ENCODE data around the gene KNCN. TPM values are rescaled to one million over a fixed set of nuclear protein-coding genes. Genes with fewer than 3 reads are reported as not detected.

KNCN gene
- total RNA-seq, 1 donor from 2014 or later: not detected

- peak; percentile 65 for ATAC-seq
Measured at GRCh38 chr1:46523496-46524353, 27.7 kb downstream of the KNCN start.

GRCh38 chr1:46522969-46523320 is 28.5 kb downstream of the KNCN start:
- no peak for ATAC-seq

- ATAC-seq: peak; percentile 76
Measured at GRCh38 chr1:46522184-46522968, 29.1 kb downstream of the KNCN start.

GRCh38 chr1:46521414-46521813 is 30.0 kb downstream of the KNCN start:
- no peak for ATAC-seq

GRCh38 chr1:46520063-46520911 is 31.2 kb downstream of the KNCN start:
- ATAC-seq: no peak

- no peak for ATAC-seq
Measured at GRCh38 chr1:46519209-46519608, 32.2 kb downstream of the KNCN start.

- ATAC-seq: no peak
Measured at GRCh38 chr1:46517932-46518498, 33.4 kb downstream of the KNCN start.

- peak; percentile 89 for ATAC-seq
Measured at GRCh38 chr1:46517010-46517600, 34.3 kb downstream of the KNCN start.

- no peak for ATAC-seq
Measured at GRCh38 chr1:46516200-46516950, 35.1 kb downstream of the KNCN start.

GRCh38 chr1:46515576-46515975 is 35.9 kb downstream of the KNCN start:
- ATAC-seq: no peak

GRCh38 chr1:46513536-46513935 is 37.9 kb downstream of the KNCN start:
- ATAC-seq: no peak

- ATAC-seq: no peak
Measured at GRCh38 chr1:46512792-46513190, 38.7 kb downstream of the KNCN start.

GRCh38 chr1:46512135-46512791 is 39.2 kb downstream of the KNCN start:
- no peak for ATAC-seq

- no peak for ATAC-seq
Measured at GRCh38 chr1:46510998-46511365, 40.5 kb downstream of the KNCN start.

- no peak for ATAC-seq
Measured at GRCh38 chr1:46510341-46510997, 41.0 kb downstream of the KNCN start.

- peak; percentile 34 for ATAC-seq
Measured at GRCh38 chr1:46508757-46509156, 42.7 kb downstream of the KNCN start.

- peak; percentile 68 for ATAC-seq
Measured at GRCh38 chr1:46506470-46507219, 44.8 kb downstream of the KNCN start.

- no peak for ATAC-seq
Measured at GRCh38 chr1:46503421-46503820, 48.0 kb downstream of the KNCN start.

- ATAC-seq: no peak
Measured at GRCh38 chr1:46501528-46501927, 49.9 kb downstream of the KNCN start.

- no peak for ATAC-seq
Measured at GRCh38 chr1:46497665-46498064, 53.8 kb downstream of the KNCN start.

Data from esophagus mucosa (tissue), 1 donor.